C4-2B (cell line): ENCODE data around the gene PHACTR1.

Experiments used
- CTCF ChIP-seq: fragments of 450-650 bp; conservative IDR thresholded peaks from 2 replicates; pipeline ENCODE4 v1.5.1; 2017; ENCODE audit warnings: mild to moderate bottlenecking
- ZFX ChIP-seq: fragments of 450-650 bp; IDR thresholded peaks from 2 replicates; pipeline ENCODE4 v1.6.1; 2017

- TF ChIP-seq CTCF = no peak
- no peak for TF ChIP-seq ZFX
Observed at GRCh38 chr6:13141387-13141786, 424.8 kb downstream of the PHACTR1 start.
